ENCODE results near the gene IL1RAP.

Gene IL1RAP

GRCh38 chr3:190595807-190596206 lies 81.9 kb downstream of the IL1RAP start:
- H3K4me1 ChIP-seq: no peaks in the 10 kb centered on the region
- H3K36me3 ChIP-seq (ENCODE audit: control insufficient read depth, insufficient read depth, low read length): no peaks in the 10 kb centered on the region
- TF ChIP-seq, protein P1, sequence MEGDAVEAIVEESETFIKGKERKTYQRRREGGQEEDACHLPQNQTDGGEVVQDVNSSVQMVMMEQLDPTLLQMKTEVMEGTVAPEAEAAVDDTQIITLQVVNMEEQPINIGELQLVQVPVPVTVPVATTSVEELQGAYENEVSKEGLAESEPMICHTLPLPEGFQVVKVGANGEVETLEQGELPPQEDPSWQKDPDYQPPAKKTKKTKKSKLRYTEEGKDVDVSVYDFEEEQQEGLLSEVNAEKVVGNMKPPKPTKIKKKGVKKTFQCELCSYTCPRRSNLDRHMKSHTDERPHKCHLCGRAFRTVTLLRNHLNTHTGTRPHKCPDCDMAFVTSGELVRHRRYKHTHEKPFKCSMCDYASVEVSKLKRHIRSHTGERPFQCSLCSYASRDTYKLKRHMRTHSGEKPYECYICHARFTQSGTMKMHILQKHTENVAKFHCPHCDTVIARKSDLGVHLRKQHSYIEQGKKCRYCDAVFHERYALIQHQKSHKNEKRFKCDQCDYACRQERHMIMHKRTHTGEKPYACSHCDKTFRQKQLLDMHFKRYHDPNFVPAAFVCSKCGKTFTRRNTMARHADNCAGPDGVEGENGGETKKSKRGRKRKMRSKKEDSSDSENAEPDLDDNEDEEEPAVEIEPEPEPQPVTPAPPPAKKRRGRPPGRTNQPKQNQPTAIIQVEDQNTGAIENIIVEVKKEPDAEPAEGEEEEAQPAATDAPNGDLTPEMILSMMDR (IDR thresholded peaks at IDR 0.05): no peak
- no peak overlapping the region for H3K4me3 ChIP-seq (ENCODE audit: low read depth, low read length)
- H3K79me2 ChIP-seq: no peaks in the 10 kb centered on the region
- H3K27me3 ChIP-seq (ENCODE audit: control insufficient read depth, insufficient read depth, low read length): no peaks in the 10 kb centered on the region
- no peak overlapping the region for H3K9ac ChIP-seq
- H3K9me3 ChIP-seq (ENCODE audit: control insufficient read depth, low read length): no peaks in the 10 kb centered on the region
- H2AFZ ChIP-seq: no peak overlapping the region
- no peak overlapping the region for H3K4me2 ChIP-seq (ENCODE audit: low read length)
- no peak overlapping the region for H3K27ac ChIP-seq

DNA sequence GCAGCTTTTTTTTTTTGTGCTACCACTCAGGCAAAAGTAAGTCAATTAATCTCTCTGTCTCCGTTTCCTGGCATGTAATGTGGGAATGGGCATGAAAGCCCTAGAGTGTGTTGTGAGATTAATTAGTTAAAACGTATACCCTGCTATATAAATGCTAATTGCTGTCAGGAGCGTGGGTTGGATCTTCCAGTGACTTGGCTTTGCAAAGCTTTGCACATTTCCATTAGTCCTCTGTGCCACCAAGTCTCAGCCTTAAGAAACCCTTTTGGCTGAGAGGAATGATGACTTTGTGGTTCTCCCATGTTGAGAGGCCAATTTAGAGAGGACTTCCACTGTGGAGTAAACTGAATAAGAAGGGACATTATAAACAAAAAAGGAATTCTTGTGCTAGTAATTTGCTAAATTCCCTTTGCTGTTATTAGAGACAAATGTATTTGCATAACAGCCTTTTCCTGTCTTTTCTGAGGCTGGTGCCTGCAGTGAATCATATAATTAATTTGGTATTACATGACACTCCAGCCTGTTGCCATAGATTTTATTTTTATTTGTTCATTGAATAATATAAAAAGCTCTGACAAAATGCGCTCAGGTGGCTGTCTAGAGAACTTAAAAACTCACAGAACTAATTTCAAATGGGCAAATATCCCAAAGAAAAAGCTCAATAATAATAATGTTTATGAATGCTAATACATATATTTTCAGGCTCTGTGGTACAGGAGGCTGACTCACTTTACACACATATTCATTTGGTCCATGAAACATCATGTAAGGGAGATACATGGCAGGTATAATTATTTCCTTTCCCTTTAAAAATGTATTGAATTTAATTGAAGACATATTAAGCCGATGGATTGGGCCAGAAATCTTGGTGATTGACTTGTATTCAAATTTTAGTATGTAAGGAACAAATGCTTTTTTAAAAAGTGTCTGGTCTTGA lies 82.7 kb downstream of the IL1RAP start:
- Histone ChIP-seq H3K27me3 (ENCODE audit: control insufficient read depth, insufficient read depth, low read length) (no peaks in the 10 kb centered on the region), H3K9me3 (ENCODE audit: control insufficient read depth, low read length) (no peaks in the 10 kb centered on the region), H3K4me3 (ENCODE audit: low read depth, low read length) (no peak overlapping the region), H3K79me2 (no peaks in the 10 kb centered on the region), H2AFZ (no peak overlapping the region), H3K36me3 (ENCODE audit: control insufficient read depth, insufficient read depth, low read length) (no peaks in the 10 kb centered on the region), H3K4me1 (peaks cover 1% of the 10 kb centered on the region), H3K4me2 (ENCODE audit: low read length) (no peak overlapping the region), H3K27ac (no peak overlapping the region), H3K9ac (no peak overlapping the region)
- TF ChIP-seq, protein P1 (IDR thresholded peaks at IDR 0.05): no peak

GRCh38 chr3:190597291-190597690 lies 83.4 kb downstream of the IL1RAP start:
- Histone ChIP-seq H2AFZ (no peak overlapping the region), H3K4me1 (peaks cover 3% of the 10 kb centered on the region), H3K9ac (no peak overlapping the region), H3K36me3 (ENCODE audit: control insufficient read depth, insufficient read depth, low read length) (no peaks in the 10 kb centered on the region), H3K9me3 (ENCODE audit: control insufficient read depth, low read length) (no peaks in the 10 kb centered on the region), H3K79me2 (no peaks in the 10 kb centered on the region), H3K4me3 (ENCODE audit: low read depth, low read length) (no peak overlapping the region), H3K27ac (no peak overlapping the region), H3K27me3 (ENCODE audit: control insufficient read depth, insufficient read depth, low read length) (no peaks in the 10 kb centered on the region), H3K4me2 (ENCODE audit: low read length) (no peak overlapping the region)
- TF ChIP-seq, protein P1 (IDR thresholded peaks at IDR 0.05): no peak

DNA sequence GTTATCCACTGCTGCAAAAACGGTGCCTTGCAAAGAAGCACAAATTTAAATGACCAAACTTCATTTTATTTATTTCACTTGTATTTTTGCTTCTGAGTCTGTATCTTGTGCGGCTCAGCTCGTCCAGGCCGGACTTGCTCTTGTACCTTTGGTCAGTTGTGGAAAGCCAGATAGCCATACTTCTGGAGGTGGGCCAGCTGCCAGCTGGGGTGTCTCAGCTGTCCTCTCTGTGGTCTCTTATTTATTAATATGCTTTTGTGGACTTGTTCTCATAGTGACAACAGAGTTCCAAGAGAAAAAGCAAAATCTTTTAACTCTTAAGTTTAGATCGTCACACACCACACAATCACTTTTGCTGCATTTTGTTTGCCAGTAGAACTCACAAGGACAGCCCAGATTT lies 87.7 kb downstream of the IL1RAP start:
- Histone ChIP-seq H2AFZ (peak overlapping the region; percentile 50), H3K27ac (no peak overlapping the region), H3K27me3 (ENCODE audit: control insufficient read depth, insufficient read depth, low read length) (no peaks in the 10 kb centered on the region), H3K79me2 (no peaks in the 10 kb centered on the region), H3K9ac (no peak overlapping the region), H3K9me3 (ENCODE audit: control insufficient read depth, low read length) (no peaks in the 10 kb centered on the region), H3K4me1 (peaks cover 3% of the 10 kb centered on the region), H3K36me3 (ENCODE audit: control insufficient read depth, insufficient read depth, low read length) (no peaks in the 10 kb centered on the region), H3K4me2 (ENCODE audit: low read length) (no peak overlapping the region), H3K4me3 (ENCODE audit: low read depth, low read length) (no peak overlapping the region)
- TF ChIP-seq, protein P1 (IDR thresholded peaks at IDR 0.05): no peak

- Histone ChIP-seq H3K27me3 (ENCODE audit: control insufficient read depth, insufficient read depth, low read length) (no peaks in the 10 kb centered on the region), H2AFZ (no peak overlapping the region), H3K4me2 (ENCODE audit: low read length) (no peak overlapping the region), H3K4me1 (peaks cover 3% of the 10 kb centered on the region), H3K4me3 (ENCODE audit: low read depth, low read length) (no peak overlapping the region), H3K36me3 (ENCODE audit: control insufficient read depth, insufficient read depth, low read length) (no peaks in the 10 kb centered on the region), H3K9me3 (ENCODE audit: control insufficient read depth, low read length) (no peaks in the 10 kb centered on the region), H3K27ac (no peak overlapping the region), H3K9ac (no peak overlapping the region), H3K79me2 (no peaks in the 10 kb centered on the region)
- TF ChIP-seq, protein P1 (IDR thresholded peaks at IDR 0.05): no peak
Observed at GRCh38 chr3:190605385-190605784, 91.5 kb downstream of the IL1RAP start.

Measured in parathyroid adenoma (tissue), 2 donors.